ENCODE results near the gene DNPH1. TPM values are rescaled to one million over a fixed set of nuclear protein-coding genes. Genes with fewer than 3 reads are reported as not detected.

Gene DNPH1
- total and polyA plus RNA-seq, 9 of the 15 experiments (the other 6 are each of a cell fraction or from before 2014, with no cell fraction given) = 7.3 to 300 (median 68.7) TPM

DNA sequence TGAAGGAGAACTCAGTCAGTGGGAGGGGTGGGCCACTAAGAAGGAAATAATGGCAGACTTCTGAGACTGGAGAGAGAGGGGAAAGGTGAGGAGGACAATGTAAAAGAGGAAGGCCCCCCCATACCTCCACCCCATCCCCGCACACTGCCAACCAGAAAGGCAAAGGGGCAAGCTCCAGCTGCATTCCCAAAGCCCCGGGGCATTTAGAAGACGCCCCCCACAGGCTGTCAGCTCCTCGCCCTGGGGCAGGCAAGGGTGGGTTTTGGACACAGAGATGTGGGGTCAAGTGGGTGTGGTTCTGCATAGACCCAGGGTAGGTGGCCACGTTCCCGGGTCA, 48.0 kb upstream of the DNPH1 start:
- TF ChIP-seq PHF21A (IDR thresholded peaks at IDR 0.05; ENCODE audit: borderline replicate concordance, low read depth) = no peak
- TF ChIP-seq UBTF (IDR thresholded peaks at IDR 0.05; ENCODE audit: borderline replicate concordance in 1 of 2, low read depth in 2 of 2, low read length in 2 of 2) = no peak
- TF ChIP-seq EP300 (IDR thresholded peaks at IDR 0.05; ENCODE audit: low read length) = no peak
- no peak for TF ChIP-seq CHAMP1 (IDR thresholded peaks at IDR 0.05)
- no peak for TF ChIP-seq HEY1 (CRISPR knock-in tag; IDR thresholded peaks at IDR 0.05; ENCODE audit: borderline replicate concordance)
- TF ChIP-seq TBL1XR1 (IDR thresholded peaks at IDR 0.05; ENCODE audit: low read length in 2 of 2) = no peak
- no peak for TF ChIP-seq JUND (IDR thresholded peaks at IDR 0.05; ENCODE audit: borderline replicate concordance, low read depth, low read length)
- TF ChIP-seq JUND (tag; IDR thresholded peaks at IDR 0.05; ENCODE audit: borderline replicate concordance, low read depth, low read length) = no peak
- no peak for TF ChIP-seq ZNF445 (CRISPR knock-in tag; IDR thresholded peaks at IDR 0.05; ENCODE audit: low read depth)
- TF ChIP-seq MCM7 (IDR thresholded peaks at IDR 0.05) = no peak
- no peak for TF ChIP-seq NFRKB (IDR thresholded peaks at IDR 0.05; ENCODE audit: low read depth)
- TF ChIP-seq ETV5 (CRISPR knock-in tag; IDR thresholded peaks at IDR 0.05; ENCODE audit: low read depth) = no peak
- no peak for TF ChIP-seq HSF4 (CRISPR knock-in tag; IDR thresholded peaks at IDR 0.05; ENCODE audit: borderline replicate concordance)
- no peak for TF ChIP-seq XRCC3 (IDR thresholded peaks at IDR 0.05)
- no peak for TF ChIP-seq SMAD1 (IDR thresholded peaks at IDR 0.05; ENCODE audit: low read depth, low read length, partially characterized antibody)
- no peak for TF ChIP-seq NR4A1 (CRISPR knock-in tag; IDR thresholded peaks at IDR 0.05)
- TF ChIP-seq NR4A1 (tag; IDR thresholded peaks at IDR 0.05) = no peak
- no peak for TF ChIP-seq LEF1 (IDR thresholded peaks at IDR 0.05)
- TF ChIP-seq, protein P1, sequence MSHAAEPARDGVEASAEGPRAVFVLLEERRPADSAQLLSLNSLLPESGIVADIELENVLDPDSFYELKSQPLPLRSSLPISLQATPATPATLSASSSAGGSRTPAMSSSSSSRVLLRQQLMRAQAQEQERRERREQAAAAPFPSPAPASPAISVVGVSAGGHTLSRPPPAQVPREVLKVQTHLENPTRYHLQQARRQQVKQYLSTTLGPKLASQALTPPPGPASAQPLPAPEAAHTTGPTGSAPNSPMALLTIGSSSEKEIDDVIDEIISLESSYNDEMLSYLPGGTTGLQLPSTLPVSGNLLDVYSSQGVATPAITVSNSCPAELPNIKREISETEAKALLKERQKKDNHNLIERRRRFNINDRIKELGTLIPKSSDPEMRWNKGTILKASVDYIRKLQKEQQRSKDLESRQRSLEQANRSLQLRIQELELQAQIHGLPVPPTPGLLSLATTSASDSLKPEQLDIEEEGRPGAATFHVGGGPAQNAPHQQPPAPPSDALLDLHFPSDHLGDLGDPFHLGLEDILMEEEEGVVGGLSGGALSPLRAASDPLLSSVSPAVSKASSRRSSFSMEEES (CRISPR knock-in tag; IDR thresholded peaks at IDR 0.05) = no peak
- no peak for TF ChIP-seq HLTF (IDR thresholded peaks at IDR 0.05)
- no peak for TF ChIP-seq ZNF583 (CRISPR knock-in tag; IDR thresholded peaks at IDR 0.05)
- 7% methylated on average over 6 of the region's 6 CpGs for WGBS (ENCODE audit: insufficient coverage, low coverage, missing lambda C conversion rate)
- CTCF ChIA-PET (ENCODE audit: low intra/inter-chr PET ratio) = no interaction called here
- Histone ChIP-seq H3K4me1 (replicated peaks in 1 of 2; ENCODE audit: control insufficient read depth in 2 of 2, insufficient read depth in 2 of 2, low read length in 2 of 2) (peaks cover 0 to 25% of the 10 kb centered on the region in 2 experiments; a peak in 2 of 5 replicates), H3K27ac (ENCODE audit: extremely low read depth, low read depth, low read length) (no peak overlapping the region), H4K20me1 (replicated peaks; ENCODE audit: control insufficient read depth, insufficient read depth, low read length) (no peaks in the 10 kb centered on the region), H3K36me3 (ENCODE audit: control insufficient read depth, insufficient read depth, low read length) (no peaks in the 10 kb centered on the region), H3K79me2 (ENCODE audit: control insufficient read depth, insufficient read depth, low read length) (no peaks in the 10 kb centered on the region), H2AFZ (ENCODE audit: low read depth, low read length) (no peak overlapping the region), H3K4me2 (ENCODE audit: insufficient read depth, low read length) (no peak overlapping the region), H3K9me1 (ENCODE audit: control insufficient read depth, insufficient read depth, low read length) (no peaks in the 10 kb centered on the region), H3K4me3 (no peak overlapping the region), H3K27me3 (ENCODE audit: control insufficient read depth in 2 of 2, insufficient read depth in 2 of 2, low read length in 2 of 2) (peaks cover 44 to 83% of the 10 kb centered on the region in 2 experiments), H3K9ac (ENCODE audit: insufficient read depth in 1 of 2, low read depth in 2 of 2, low read length in 2 of 2) (no peak overlapping the region), H3K9me3 (replicated peaks; ENCODE audit: control insufficient read depth, insufficient read depth, low read depth, low read length) (no peaks in the 10 kb centered on the region)
- DNase-seq (ENCODE audit: extremely low read depth in 1 of 4, low spot score in 3 of 4) (no peak), FAIRE-seq (no peak), ATAC-seq (no peak)
- intact Hi-C loops (cut with micrococcal nuclease) = no loop called here
- BruUV-seq (replicated peaks) = no TSS peak
- in situ Hi-C loops (cut with MboI) = no loop called here
- POLR2A ChIA-PET = no interaction called here
